B cell (primary cell): Measurements from ENCODE around the gene PSME3IP1. TPM values are rescaled to one million over a fixed set of nuclear protein-coding genes. Genes with fewer than 3 reads are reported as not detected.

Experiments
- ATAC-seq: fragments of 200-7000 bp; cut with Tn5 transposase; one replicate; pipeline ENCODE4 v1.10.0; 2021; ENCODE audit warnings: low read depth, mild to moderate bottlenecking, moderate number of reproducible peaks, moderate library complexity
- CTCF ChIA-PET: fragments of 350-600 bp; sonication (Branson Sonifier 250); formaldehyde crosslinking; loops from one replicate; lab custom pipeline; 2021; ENCODE audit warnings: antibody characterized with exemption, inconsistent platforms; lab: Charles Lee
- POLR2A ChIA-PET: fragments of 350-600 bp; sonication (Branson Sonifier 250); formaldehyde crosslinking; loops from one replicate; lab custom pipeline; 2021; ENCODE audit warnings: antibody characterized with exemption; lab: Charles Lee
- DNase-seq: peaks from one replicate; pipeline ENCODE4 v3.0.0; 2013
- H2AFZ ChIP-seq: 2 replicates; pipeline ENCODE4 v1.6.1; 2012; ENCODE audit warnings: mild to moderate bottlenecking, low read depth, low read length; ENCODE audit not compliant: insufficient read depth, poor library complexity, severe bottlenecking
- H3K27ac ChIP-seq, 2 donors: 1 replicate in 1 of 2; 2 replicates in 1 of 2; pipeline ENCODE4 v1.5.1; 2012 to 2013; ENCODE audit warnings: low read length in 2 of 2, mild to moderate bottlenecking in 2 of 2, moderate library complexity in 1 of 2
- H3K27me3 ChIP-seq, 4 experiments: fragments of 200-600 bp in 1 of 4; sonication (generic) in 1 of 4; replicated peaks in 1 of 4; 1 replicate in 2 of 4; 2 replicates in 2 of 4; pipeline versions ENCODE4 v1.6.1 to v1.7.0; 2013 to 2016; ENCODE audit warnings: low read length in 3 of 4, mild to moderate bottlenecking in 2 of 4, mixed read lengths in 1 of 4, moderate library complexity in 1 of 4; ENCODE audit not compliant: insufficient read depth in 4 of 4, control insufficient read depth in 3 of 4; ENCODE audit errors: control extremely low read depth in 1 of 4
- H3K36me3 ChIP-seq, 2 experiments: replicated peaks in 1 of 2; 1 replicate in 1 of 2; 2 replicates in 1 of 2; pipeline versions ENCODE4 v1.6.1 to v1.7.1; 2013; ENCODE audit warnings: low read length in 1 of 2; ENCODE audit not compliant: insufficient read depth in 2 of 2, control insufficient read depth in 1 of 2; ENCODE audit errors: control extremely low read depth in 1 of 2, extremely low read depth in 1 of 2
- H3K4me1 ChIP-seq, 2 donors: fragments of 200-600 bp in 1 of 2; sonication (generic) in 1 of 2; 1 replicate in 1 of 2; 2 replicates in 1 of 2; pipeline versions ENCODE4 v1.5.1 to v1.6.1; 2013 to 2017; ENCODE audit warnings: low read length in 2 of 2; ENCODE audit not compliant: control insufficient read depth in 2 of 2, insufficient read depth in 2 of 2
- H3K4me2 ChIP-seq: replicated peaks from 2 replicates; pipeline ENCODE3; 2012; ENCODE audit warnings: mild to moderate bottlenecking, low read depth, low read length; ENCODE audit not compliant: poor library complexity, severe bottlenecking
- H3K4me3 ChIP-seq, 5 experiments: fragments of 200-600 bp in 1 of 5; sonication (generic) in 1 of 5; 1 replicate in 3 of 5; 2 replicates in 2 of 5; pipeline versions ENCODE4 v1.5.1 to v1.7.0; 2011 to 2016; ENCODE audit warnings: low read length in 4 of 5, mild to moderate bottlenecking in 4 of 5, low read depth in 2 of 5, control low read depth in 1 of 5, moderate library complexity in 1 of 5; ENCODE audit not compliant: insufficient read depth in 1 of 5; ENCODE audit errors: control extremely low read depth in 1 of 5, extremely low read depth in 1 of 5
- H3K79me2 ChIP-seq: fragments of 200-600 bp; sonication (generic); one replicate; pipeline ENCODE4 v1.6.0; 2016; ENCODE audit warnings: low read length; ENCODE audit not compliant: control insufficient read depth, insufficient read depth
- H3K9ac ChIP-seq: fragments of 200-600 bp; sonication (generic); 2 replicates; pipeline ENCODE4 v1.6.1; 2017; ENCODE audit warnings: mild to moderate bottlenecking, low read length, moderate library complexity
- H3K9me3 ChIP-seq, 3 donors: one replicate each; pipeline versions ENCODE4 v1.6.1 to v1.7.1; 2013; ENCODE audit warnings: low read length in 2 of 3; ENCODE audit not compliant: control insufficient read depth in 2 of 3, insufficient read depth in 1 of 3; ENCODE audit errors: control extremely low read depth in 1 of 3
- H4K20me1 ChIP-seq: 2 replicates; pipeline ENCODE4 v1.6.0; 2012; ENCODE audit warnings: mild to moderate bottlenecking, low read length; ENCODE audit not compliant: insufficient read depth, control insufficient read depth, poor library complexity, severe bottlenecking
- H3K27ac Mint-ChIP-seq: one replicate; pipeline ENCODE4 v1.8.0; 2021; ENCODE audit warnings: mixed read lengths
- H3K27me3 Mint-ChIP-seq: one replicate; pipeline ENCODE4 v1.8.0; 2021; ENCODE audit warnings: mixed read lengths
- H3K4me1 Mint-ChIP-seq: one replicate; pipeline ENCODE4 v1.8.0; 2021; ENCODE audit warnings: mixed read lengths
- H3K4me3 Mint-ChIP-seq: one replicate; pipeline ENCODE4 v1.8.0; 2021; ENCODE audit warnings: mixed read lengths
- H3K9me3 Mint-ChIP-seq: one replicate; pipeline ENCODE4 v1.8.0; 2022; ENCODE audit warnings: mixed read lengths; ENCODE audit not compliant: insufficient read depth
- CTCF ChIP-seq: fragments of 200-600 bp; IDR thresholded peaks from one replicate; pipeline ENCODE4 v1.8.0; 2022; ENCODE audit warnings: antibody characterized with exemption, mild to moderate bottlenecking
- EZH2 ChIP-seq: IDR thresholded peaks from 2 replicates; pipeline ENCODE4 v1.6.1; 2012; ENCODE audit warnings: borderline replicate concordance, low read depth, mild to moderate bottlenecking, moderate library complexity, low read length; ENCODE audit not compliant: insufficient read depth, poor library complexity, severe bottlenecking
- WGBS: methylation state at CpG from one replicate; pipeline ENCODE4 v1.1.5; 2013; ENCODE audit warnings: missing lambda C conversion rate; ENCODE audit not compliant: insufficient coverage; 5-methylcytosine and 5-hydroxymethylcytosine counted together
- intact Hi-C: fragments of 100-400 bp; cut with micrococcal nuclease; formaldehyde crosslinking; loops from one replicate; pipeline ENCODE4 v1.10.0; 2022
- polyA plus RNA-seq: library from polyadenylated mRNA; depleted of rRNA; stranded (reverse); fragments of >200 nt; gene quantifications from 2 replicates; pipeline ENCODE4 v1.2.3, GENCODE V29; 2012
- total RNA-seq, 2 donors: library from RNA; stranded (reverse); fragments of 120-200 nt in 1 of 2; gene quantifications; 1 replicate in 1 of 2; 2 replicates in 1 of 2; pipeline versions ENCODE4 v1.2.3 to v1.2.4, GENCODE V29; 2013 to 2022

The PSME3IP1 gene
- total and polyA plus RNA-seq, 2 donors (not counting 1 experiment from before 2014, with no cell fraction given): 125 to 166 TPM

GRCh38 chr16:57155702-57156350 is 30.0 kb downstream of the PSME3IP1 start:
- Histone ChIP-seq H3K36me3 (peaks cover 0 to 70% of the 10 kb centered on the region in 2 experiments), H3K27me3 (no peaks in the 10 kb centered on the region), H3K79me2 (peaks cover 3% of the 10 kb centered on the region), H3K4me3 (no peak overlapping the region), H3K4me2 (no peak overlapping the region), H2AFZ (no peak overlapping the region), H3K9me3 (no peaks in the 10 kb centered on the region), H4K20me1 (peaks cover 6% of the 10 kb centered on the region), H3K9ac (no peak overlapping the region), H3K4me1 (no peaks in the 10 kb centered on the region), H3K27ac (no peak overlapping the region)
- intact Hi-C loops: no loop called here
- ChIA-PET CTCF (no interaction called here), POLR2A (no interaction called here)
- 96% methylated on average over 3 of the region's 6 CpGs for WGBS
- no peak overlapping the region for H3K27ac Mint-ChIP-seq
- TF ChIP-seq EZH2 (no peak), CTCF (no peak)
- H3K27me3 Mint-ChIP-seq: no peaks in the 10 kb centered on the region
- DNase-seq (no peak), ATAC-seq (no peak)
- H3K4me3 Mint-ChIP-seq: no peak overlapping the region
- no peaks in the 10 kb centered on the region for H3K4me1 Mint-ChIP-seq
- no peaks in the 10 kb centered on the region for H3K9me3 Mint-ChIP-seq

- Histone ChIP-seq H3K79me2 (peaks cover 3% of the 10 kb centered on the region), H3K27ac (no peak overlapping the region), H3K27me3 (no peaks in the 10 kb centered on the region), H4K20me1 (peaks cover 6% of the 10 kb centered on the region), H3K4me2 (no peak overlapping the region), H3K9ac (no peak overlapping the region), H2AFZ (no peak overlapping the region), H3K4me1 (no peaks in the 10 kb centered on the region), H3K36me3 (peaks cover 0 to 56% of the 10 kb centered on the region in 2 experiments), H3K9me3 (no peaks in the 10 kb centered on the region), H3K4me3 (no peak overlapping the region)
- Mint-ChIP-seq H3K27me3 (no peaks in the 10 kb centered on the region), H3K27ac (no peak overlapping the region), H3K9me3 (no peaks in the 10 kb centered on the region), H3K4me1 (no peaks in the 10 kb centered on the region), H3K4me3 (no peak overlapping the region)
- 85% methylated on average over 3 of the region's 6 CpGs for WGBS
- TF ChIP-seq EZH2 (no peak), CTCF (no peak)
- POLR2A ChIA-PET: no interaction called here
- ATAC-seq (no peak), DNase-seq (no peak)
- intact Hi-C loops: no loop called here
- CTCF ChIA-PET: interaction anchor here (2.2 kb wide), 1 partner anchor 12 kb away, joined by 6 read pairs; no protein-coding TSS in a partner anchor
These were observed 32.0 kb downstream of the PSME3IP1 start for GRCh38 chr16:57153841-57154240.
